Measurements from ENCODE around the gene ANKRD60. TPM values are rescaled to one million over a fixed set of nuclear protein-coding genes. Genes with fewer than 3 reads are reported as not detected.

Gene ANKRD60
- total RNA-seq, 1 experiment from 2014 or later, result not detected

- H4K5ac ChIP-seq (ENCODE audit: insufficient read length, low read depth, low read length), result no peak overlapping the region
- DNase-seq, result no peak
- no peaks in the 10 kb centered on the region for H3K27me3 ChIP-seq (ENCODE audit: insufficient read depth, low read length)
- no peak overlapping the region for H2BK15ac ChIP-seq (ENCODE audit: low read depth, low read length)
- no peaks in the 10 kb centered on the region for H3K9me3 ChIP-seq (ENCODE audit: control insufficient read depth, low read depth, low read length)
- H3K79me2 ChIP-seq (ENCODE audit: insufficient read depth, low read length), result no peaks in the 10 kb centered on the region
- no peak overlapping the region for H3K9ac ChIP-seq (ENCODE audit: extremely low read depth, insufficient read length, low read length)
- no peak overlapping the region for H2BK12ac ChIP-seq (ENCODE audit: insufficient read length, low read depth, low read length)
- H4K20me1 ChIP-seq (ENCODE audit: control insufficient read depth, insufficient read depth, insufficient read length), result no peaks in the 10 kb centered on the region
- no peak overlapping the region for H3K14ac ChIP-seq (ENCODE audit: insufficient read depth, low read length)
- Mint-ChIP-seq H3K9me3 (no peaks in the 10 kb centered on the region), H3K27me3 (ENCODE audit: low read depth) (no peaks in the 10 kb centered on the region), H3K4me1 (peaks cover 4 to 5% of the 10 kb centered on the region in 2 experiments), H3K4me3 (no peak overlapping the region), H3K36me3 (ENCODE audit: insufficient read depth in 1 of 3, low read depth in 3 of 3) (peaks cover 14 to 45% (median 38%) of the 10 kb centered on the region in 3 experiments), H3K27ac (peak overlapping the region in 1 of 3 experiments; percentile 25; a peak in 3 of 7 replicates)
- H2BK120ac ChIP-seq (ENCODE audit: low read depth, low read length, poor library complexity, severe bottlenecking), result no peak overlapping the region
- H3K23me2 ChIP-seq (ENCODE audit: insufficient read length, low read depth, low read length, poor library complexity, severe bottlenecking), result no peaks in the 10 kb centered on the region
- TF ChIP-seq CTCF (conservative IDR thresholded peaks at IDR 0.05), result no peak
- no peak overlapping the region for H3T11ph ChIP-seq (ENCODE audit: low read length)
- H4K8ac ChIP-seq (replicated peaks; ENCODE audit: insufficient read length, low read depth, low read length), result no peak overlapping the region
- no peak overlapping the region for H3K4me2 ChIP-seq (ENCODE audit: insufficient read depth, insufficient read length, low read length)
- no peak overlapping the region for H2AFZ ChIP-seq (ENCODE audit: low read length)
- WGBS (ENCODE audit: extremely low coverage, insufficient read length, low lambda C conversion rate), result no CpG with 5 or more reads among the region's 9 CpGs
- no peak overlapping the region for H2BK20ac ChIP-seq (ENCODE audit: low read depth, low read length, poor library complexity, severe bottlenecking)
- H3K27ac ChIP-seq (ENCODE audit: insufficient read length, low read depth, low read length), result no peak overlapping the region
- no peak overlapping the region for H2AK5ac ChIP-seq (ENCODE audit: insufficient read length, low read length)
- H3K56ac ChIP-seq (ENCODE audit: insufficient read length, low read depth, low read length), result no peak overlapping the region
- H2BK5ac ChIP-seq (ENCODE audit: insufficient read length, low read length), result no peak overlapping the region
- H4K91ac ChIP-seq (ENCODE audit: insufficient read length, low read depth, low read length), result no peak overlapping the region
- H3K23ac ChIP-seq (ENCODE audit: insufficient read length, low read depth, low read length), result no peak overlapping the region
- no peak overlapping the region for H3K4ac ChIP-seq (ENCODE audit: low read depth, low read length)
- no peak overlapping the region for H3K18ac ChIP-seq (ENCODE audit: insufficient read length, low read depth, low read length)
- H3K4me1 ChIP-seq (ENCODE audit: insufficient read depth, low read length), result no peaks in the 10 kb centered on the region
- no peaks in the 10 kb centered on the region for H3K79me1 ChIP-seq (ENCODE audit: insufficient read depth, low read depth, low read length, poor library complexity, severe bottlenecking)
These were observed 15.4 kb upstream of the ANKRD60 start for GRCh38 chr20:58243653-58244410.
